ENCODE results near the gene WIPI1.
"Not testable (repeated sequence)": the region's sequence is repeated elsewhere in the genome, so short reads cannot be mapped to it uniquely, and the experiment has no call there.

Gene WIPI1, protein sequence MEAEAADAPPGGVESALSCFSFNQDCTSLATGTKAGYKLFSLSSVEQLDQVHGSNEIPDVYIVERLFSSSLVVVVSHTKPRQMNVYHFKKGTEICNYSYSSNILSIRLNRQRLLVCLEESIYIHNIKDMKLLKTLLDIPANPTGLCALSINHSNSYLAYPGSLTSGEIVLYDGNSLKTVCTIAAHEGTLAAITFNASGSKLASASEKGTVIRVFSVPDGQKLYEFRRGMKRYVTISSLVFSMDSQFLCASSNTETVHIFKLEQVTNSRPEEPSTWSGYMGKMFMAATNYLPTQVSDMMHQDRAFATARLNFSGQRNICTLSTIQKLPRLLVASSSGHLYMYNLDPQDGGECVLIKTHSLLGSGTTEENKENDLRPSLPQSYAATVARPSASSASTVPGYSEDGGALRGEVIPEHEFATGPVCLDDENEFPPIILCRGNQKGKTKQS

DNA sequence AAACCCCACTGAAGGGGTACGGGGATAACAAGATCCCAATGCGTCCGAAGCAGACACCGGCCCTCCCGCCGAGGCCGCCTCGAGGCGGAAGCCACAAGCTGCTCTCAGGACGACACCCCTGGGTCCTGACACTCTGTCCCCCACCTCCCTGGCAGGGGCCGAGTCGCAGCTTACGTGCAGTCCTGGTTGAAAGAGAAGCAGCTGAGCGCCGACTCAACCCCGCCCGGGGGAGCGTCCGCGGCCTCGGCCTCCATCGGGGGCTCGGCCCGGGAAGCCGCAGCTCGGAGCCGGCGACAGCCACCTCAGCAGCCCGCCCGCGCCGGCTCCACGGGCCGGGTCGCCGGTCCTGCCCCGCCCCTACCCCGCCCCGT is at the start of gene WIPI1:
TSS of gene WIPI1 (minus strand) at position 329 of the 371 bp plus-strand sequence. CDS start at position 254, 75 bp downstream.
- no peak for DNase-seq (ENCODE audit: low spot score)

DNA sequence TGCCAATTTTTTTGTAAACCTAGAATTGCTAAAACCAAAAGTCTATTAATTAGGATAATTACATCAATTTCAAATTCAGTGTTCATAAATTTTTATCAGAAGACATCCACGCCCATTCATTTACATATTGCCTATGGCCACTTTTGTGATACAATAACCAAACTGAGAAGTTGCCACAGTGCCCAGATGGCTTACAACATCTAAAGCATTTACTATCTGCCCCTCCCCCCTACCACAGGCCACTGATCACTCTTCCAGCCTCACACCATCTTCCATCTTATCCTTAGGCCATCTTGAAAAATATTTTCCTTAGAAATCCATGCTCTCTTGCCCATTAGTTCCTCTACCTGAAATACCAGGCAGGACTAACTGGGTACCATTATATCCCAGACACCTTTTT is 48.7 kb upstream of the WIPI1 start:
- DNase-seq (ENCODE audit: low spot score): no peak

DNA sequence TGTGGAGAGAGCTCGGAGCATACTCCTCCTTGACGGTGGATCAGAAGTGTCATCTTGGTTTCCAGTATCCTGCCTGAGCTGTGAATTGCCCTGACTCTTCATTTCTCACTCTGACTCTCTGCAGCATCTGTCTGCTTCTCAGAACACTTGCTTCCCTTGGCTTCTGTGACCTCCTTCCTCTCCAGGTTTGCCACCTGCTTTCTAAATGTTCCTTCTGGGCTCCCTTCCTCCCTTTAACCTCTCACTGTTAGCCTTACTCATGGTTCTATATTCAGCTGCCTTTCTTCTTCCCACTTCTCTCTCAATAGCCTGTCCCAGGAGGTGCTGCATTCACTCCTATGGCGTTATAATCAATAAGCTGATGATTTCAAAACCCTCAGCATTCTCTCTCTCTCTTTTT is 43.8 kb upstream of the WIPI1 start:
- DNase-seq (ENCODE audit: low spot score): no peak

DNA sequence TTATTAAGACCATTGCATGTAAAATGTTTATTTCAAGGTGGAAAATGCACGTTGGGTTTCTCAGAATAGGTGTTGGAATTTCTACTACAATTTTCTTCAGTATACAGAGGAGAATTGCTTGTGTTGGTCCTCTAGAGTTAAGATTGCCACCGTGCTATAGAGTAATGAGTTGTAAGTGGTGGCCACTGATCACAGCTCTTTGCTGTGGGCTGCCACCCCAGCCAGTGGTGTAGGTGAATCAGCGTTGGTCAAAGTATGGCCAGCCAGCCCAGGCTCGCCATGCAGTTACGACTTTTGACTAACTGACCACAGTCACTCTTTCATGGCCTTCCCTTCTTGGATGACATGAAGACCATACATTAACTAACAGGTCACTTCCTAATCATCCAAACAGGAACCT is 42.3 kb upstream of the WIPI1 start:
- DNase-seq (ENCODE audit: low spot score): no peak

DNA sequence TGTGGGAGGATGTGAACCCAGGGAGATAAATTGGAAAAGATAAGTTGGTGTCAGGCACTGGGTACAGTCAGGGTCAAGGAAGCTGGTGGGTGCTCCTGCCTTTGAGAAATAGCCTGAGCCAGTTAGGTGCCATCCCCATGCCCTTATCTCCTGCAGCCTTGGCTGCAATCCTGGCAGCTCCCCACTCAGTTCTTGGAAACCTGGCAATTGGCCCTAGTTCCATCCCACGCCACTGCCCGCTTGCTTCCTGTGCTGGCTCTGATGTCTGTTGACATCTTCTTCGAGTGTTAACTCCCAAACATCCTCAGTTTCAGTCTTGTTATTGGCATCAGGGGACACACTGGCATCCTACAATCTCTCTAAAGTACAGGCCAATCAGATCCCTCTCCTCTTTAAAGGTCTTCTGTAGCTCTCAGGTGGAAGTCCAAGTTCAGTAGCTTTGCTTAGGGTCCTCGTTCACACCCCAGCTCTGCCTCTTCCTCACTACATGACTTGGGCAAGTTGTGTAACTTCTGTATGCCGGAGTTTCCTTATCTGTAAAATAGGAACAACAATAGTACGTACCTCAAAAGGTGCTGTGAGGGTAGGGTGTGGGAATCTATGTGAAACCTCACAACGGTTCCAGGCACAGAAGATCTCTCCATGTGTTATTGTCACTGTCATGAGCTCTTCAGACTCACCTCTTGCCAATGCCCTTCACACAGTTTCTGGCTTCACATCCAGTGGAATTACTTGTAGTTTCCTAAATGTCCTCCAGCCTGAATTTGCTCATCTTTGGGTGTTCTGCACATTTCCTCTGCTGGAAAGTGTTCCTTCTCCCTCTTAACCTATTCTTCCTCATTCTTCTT is 41.4 kb upstream of the WIPI1 start:
- DNase-seq (ENCODE audit: low spot score): no peak

DNA sequence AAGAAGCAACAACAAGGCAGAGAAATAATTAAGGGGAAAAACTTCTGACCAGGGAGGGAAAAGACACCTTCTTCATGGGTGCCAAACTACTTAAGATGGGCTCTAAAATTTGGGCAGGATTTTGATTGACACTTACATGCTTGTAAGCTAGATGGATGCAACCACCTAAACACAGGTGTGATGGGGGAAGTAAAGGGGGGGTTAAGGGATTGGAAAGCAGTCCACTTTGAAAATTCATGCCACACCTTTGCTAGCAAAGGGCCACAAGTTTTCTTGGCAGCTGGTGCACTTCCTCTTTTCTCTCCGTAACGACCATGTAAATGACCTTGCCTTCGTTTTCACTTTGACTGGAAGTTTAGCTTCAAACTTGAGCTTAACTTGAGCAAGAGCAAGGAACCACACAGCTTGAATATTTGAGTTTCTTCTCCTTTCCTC is 40.6 kb upstream of the WIPI1 start:
- DNase-seq (ENCODE audit: low spot score): peak; percentile 69

DNA sequence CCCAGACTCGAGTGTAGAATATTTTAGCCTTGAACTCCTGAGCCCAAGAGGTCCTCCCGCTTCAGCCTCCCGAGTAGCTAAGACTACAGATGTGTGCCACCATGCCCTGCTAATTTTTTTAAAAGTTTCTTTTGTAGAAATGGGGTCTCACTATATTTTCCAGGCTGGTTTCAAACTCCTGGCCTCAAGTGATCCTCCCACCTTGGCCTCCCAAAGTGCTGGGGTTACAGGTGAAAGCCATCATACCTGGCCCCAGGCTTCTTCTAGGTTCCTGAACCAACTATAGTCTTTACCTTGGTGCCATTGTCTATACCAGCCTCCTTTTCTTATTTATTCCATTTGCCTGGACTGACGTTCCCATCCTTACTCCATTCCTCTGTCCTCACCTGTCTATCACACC is 37.8 kb upstream of the WIPI1 start:
- no peak for DNase-seq (ENCODE audit: low spot score)

DNA sequence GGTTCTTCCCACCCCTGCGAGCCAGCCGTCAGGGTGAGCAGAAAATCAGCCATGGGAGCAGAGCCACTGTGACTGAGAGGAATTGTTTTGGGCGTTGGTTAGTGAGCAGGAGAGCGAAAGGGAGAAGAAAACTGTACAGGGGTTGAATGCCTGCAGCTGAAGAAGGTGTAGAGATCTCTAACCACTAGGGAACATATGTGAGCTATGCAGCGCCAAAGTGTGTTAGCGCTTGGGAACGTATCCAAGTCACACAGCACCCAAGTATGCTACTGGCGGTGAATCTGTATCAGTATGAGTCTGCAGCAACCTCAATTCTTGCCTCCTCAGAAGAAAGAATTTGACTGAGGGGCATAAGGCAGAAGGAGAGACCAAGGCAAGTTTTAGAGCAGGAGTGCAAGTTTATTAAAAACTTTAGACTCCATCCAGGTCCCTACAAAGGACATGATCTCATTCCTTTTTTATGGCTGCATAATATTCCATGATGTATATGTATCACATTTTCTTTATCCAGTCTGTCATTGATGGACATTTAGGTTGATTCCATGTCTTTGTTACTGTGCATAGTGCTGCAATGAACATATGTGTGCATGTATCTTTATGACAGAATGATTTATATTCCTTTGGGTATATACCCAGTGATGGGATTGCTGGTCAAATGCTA is 35.2 kb upstream of the WIPI1 start:
- DNase-seq (ENCODE audit: low spot score): not testable (repeated sequence)

DNA sequence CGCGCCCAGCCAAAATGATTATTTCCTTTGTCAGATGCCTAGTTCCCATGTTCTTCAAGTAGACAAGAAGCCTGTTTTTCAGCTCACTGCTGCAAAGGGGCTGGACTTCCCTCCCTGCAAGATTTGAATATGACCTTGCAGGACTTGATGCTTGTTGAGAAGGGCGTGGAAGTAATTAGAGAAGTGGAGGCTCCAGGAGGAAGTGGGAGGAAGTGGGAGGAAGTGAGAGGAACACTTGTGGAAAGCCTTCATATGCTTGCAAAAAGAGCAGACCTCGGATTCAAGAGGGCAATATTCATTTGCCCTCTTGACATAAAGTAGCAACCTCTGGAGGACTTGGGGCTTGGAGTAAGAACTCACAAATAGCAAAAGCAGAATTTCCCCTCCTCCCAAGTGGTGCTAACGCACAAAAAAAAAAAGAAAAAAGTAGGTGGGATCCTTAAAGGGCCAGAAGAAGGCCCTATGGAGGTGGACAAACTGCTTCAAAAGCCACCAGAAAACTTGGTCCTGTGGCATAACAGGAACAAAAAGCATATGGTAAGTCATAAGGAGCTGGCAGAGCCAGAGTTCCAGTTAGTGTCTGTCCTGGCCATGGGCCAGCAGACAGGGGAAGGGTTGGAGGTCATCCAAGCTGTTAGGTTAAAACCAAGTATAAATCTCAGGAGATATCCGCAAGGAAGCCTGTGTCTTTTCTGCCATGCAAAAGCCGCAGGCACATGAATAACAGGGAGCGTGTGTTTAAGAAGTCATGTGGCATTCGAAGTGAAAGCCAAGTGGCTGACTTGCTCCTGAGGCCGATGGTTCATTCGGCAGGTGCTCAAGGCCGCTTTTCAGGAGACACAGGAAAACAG is 34.3 kb upstream of the WIPI1 start:
- DNase-seq (ENCODE audit: low spot score): peak; percentile 41

DNA sequence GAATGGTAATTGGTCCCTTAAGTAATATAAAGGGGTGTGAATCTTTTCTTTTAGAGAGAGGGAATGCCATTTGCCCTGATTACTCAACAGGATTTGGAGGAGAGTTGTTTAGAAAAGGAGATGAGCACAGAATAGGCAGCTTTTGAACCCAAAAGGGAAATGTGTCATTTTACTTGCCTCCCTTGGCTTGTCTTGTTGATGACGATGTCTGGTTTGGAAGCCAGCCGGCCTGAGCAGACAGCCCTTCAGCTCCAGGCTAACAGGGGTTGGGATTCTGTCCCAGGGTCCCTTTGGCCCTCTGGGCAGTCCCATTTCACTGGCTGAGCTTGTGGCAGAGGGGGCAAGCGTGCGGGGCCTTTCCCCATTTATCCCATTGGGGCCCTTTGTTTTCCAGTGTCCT is 32.6 kb upstream of the WIPI1 start:
- no peak for DNase-seq (ENCODE audit: low spot score)

DNA sequence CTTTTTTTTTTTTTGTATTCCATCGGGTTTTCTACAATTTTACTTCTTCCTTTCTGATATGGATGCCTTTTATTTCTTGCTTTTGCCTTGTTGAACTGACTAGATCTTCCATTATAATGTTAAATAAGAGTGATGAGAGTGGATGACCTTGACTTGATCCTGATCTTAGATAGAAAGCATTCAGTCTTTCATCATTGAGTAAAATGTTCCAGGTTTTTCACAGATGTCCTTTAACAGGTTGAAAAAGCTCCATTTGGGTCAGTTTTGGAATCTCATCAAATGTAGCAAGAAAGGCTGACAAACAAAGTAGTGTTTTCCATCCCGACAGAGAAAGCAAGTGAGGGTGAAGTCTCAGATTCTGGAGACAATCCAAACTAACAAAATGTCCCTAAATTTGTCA is 27.2 kb upstream of the WIPI1 start:
- no peak for DNase-seq (ENCODE audit: low spot score)

DNA sequence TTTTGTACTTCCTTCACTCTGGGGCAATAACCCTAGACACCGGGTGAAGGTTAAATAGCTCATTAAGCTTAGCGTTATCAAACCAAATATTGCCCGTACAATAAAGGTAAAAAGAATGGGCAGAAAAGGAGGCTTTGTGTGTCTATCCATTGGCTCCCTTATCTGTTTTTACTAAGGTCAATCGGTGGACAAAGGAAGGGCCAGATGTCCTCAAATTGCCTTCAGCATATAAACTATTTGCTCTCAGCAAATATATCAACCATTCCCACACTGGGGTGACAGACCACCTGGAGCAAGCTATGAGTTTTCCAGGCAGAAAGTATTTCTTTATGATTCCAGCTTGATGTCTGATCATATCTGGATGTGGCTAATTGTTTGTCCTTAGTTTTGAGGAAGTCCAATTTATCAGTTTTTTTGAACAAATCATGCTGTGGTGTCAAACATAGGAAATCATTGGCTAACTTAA is 25.3 kb upstream of the WIPI1 start:
- DNase-seq (ENCODE audit: low spot score): no peak

DNA sequence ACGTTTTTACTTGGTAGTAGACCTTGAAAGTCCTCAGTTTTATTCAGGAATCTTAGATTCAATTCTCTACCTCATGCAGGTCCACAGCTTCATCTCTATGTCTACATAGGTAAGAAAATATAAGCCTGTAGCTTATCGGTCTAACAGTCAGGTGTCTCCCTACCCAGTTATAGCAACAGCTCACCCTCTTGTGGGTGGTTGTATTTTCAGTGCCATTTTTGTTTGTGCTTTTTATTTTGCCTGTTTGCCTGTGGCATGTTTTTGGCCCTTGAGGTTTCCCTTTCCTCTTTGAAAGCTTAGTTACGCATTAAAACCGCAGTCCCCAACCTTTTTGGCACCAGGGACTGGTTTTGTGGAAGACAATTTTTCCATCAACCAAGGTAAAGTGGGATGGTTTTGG is 23.6 kb upstream of the WIPI1 start:
- no peak for DNase-seq (ENCODE audit: low spot score)

DNA sequence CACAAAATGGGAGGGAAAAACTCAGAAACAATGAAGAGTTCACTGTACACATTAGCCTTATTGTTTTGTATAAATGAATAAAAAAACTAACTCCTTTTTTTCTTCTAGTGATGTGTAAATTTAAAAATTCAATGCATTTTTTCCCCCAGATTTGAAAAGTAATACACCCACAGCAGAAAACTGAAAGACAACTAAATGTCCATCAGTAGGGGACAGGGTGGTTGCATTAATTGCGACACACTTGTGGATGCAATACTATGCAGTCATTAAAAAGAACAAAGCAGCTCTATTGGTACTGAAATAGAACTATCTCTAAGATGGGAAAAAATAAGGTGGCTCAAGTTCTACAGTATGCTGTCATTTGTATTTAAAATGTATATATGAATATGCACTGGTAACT is 13.7 kb upstream of the WIPI1 start:
- DNase-seq (ENCODE audit: low spot score): no peak

DNA sequence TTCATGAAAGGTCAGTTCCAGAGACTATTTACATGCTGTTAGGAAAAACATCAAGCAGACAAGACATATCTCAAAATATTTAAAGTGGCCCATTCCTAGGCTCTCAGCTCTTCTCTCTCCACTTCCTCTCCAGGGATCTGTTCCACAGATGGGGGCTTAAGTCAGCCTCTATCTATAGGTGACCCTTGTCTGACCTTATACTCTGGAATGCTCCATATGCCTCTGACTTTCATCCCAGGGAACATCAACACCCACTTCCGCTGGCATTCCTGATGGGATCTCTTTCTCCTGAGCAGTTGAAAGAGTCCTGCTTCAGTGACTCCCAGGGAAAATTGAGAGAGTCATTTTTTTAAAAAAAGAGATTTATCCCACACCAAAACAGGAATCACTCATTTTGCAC is 11.5 kb upstream of the WIPI1 start:
- no peak for DNase-seq (ENCODE audit: low spot score)

DNA sequence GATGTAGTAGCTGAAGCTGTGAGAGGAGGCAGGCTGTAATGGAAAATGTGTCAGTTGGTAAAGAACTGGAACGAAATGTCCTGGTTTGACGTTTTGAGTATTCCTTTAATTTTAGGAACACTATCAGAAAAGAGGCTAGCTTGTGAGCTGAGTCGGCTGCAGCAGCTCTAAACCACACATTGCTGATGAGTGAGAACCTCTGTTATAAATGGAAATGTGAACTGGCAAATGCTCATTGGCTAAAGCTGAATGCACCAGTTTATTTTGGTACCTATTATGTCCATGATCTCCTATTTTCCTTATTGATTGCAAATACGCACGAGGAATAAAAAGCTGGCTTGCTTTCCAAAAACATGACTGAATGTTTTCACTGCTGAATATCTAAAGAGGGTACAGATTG is 11.0 kb upstream of the WIPI1 start:
- no peak for DNase-seq (ENCODE audit: low spot score)

DNA sequence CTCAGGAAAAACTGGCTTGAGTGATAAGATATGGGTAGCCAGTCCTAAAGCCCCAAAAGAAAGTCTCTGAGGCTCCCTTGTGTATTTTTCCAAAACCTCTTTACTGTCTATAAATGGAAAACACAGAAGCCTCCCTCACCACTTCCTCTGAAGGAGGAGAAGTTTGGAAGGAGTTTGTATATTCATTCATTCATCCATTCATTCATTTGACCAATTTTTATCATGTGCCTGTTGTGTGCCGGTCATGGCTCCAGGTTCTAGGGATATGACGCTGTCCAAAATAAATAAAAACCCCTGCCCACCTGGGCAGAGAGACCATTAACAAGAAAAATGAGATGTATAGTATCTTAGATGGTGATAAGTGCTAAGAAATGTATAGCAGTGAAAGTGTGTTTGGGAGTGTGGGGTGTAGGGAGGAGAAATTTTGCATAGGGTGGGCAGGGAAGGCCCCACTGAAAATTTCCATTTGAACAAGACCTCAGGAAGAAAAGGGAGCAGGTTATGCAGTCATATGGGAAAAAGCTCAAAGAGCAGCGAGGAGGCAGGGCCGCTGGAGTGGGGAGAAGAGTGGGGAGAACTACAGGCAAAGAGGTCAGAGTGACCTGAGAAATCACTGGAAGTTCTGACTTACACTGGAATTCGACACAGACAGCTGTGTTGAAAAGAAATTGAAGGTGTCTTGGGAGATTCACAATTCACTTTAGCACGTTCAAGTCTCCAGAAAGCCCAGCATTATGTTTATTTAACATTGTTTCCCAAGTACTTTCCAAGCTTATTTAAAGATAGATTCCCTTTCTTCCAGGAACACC is 6.1 kb upstream of the WIPI1 start:
- no peak for DNase-seq (ENCODE audit: low spot score)

DNA sequence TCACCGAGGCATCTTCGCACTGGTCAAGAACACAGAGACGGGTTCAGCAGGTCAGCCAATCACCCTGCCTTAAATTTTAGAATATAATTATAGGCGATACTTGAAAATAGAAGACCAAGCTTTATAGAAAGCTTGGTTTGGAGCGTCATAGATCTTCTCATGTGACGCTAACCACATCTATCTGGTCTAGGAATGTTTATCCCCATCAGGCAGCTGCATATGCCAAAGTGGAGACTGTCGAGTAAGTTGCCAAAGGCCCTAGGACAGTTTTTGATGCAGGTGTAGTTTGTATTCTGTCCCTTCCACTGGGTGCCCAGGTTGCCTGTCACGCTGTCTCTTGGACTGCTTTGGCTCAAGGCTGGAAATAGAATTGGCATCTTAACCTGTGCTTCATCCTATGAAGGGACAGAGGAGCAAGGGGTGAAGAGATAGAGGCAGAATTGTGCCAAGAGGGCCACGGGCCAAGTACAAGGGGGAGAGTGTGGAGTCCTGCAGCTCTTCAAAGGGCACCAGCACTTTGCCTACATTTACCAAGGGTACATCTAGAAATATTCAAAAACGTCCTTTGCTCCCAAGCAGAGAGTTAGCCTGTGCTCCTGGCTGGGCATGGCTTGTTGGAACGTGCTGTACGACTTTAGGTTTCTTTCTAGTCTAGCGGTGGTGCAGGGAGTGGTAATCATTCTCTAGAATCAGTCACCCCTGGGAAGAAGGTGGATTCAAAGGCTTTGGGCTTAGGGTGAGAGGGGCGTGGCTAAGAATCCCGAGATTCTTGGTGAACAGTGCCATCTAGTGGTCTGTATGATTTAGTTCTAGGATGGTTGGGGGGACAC is 5.3 kb upstream of the WIPI1 start:
- DNase-seq (ENCODE audit: low spot score): peak; percentile 66

DNA sequence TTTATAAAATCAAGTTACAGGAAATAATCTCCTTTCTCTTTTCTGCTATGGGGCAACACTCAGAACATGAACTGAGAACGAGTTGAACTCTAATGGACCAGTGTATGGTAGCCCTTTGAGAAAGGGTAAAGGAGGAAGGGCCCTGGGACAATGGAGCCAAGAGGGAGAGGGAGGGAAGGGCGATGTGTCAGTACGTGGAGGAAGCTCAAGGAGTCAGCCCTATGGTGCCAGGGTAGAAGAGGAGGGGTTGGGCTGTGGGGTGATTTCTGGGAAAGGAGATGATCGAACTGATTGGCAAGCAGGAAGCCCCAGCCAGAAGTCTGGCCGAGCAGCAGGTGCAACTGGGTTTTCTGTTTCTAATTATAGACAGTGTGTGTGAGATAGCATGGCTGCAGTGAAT is 4.3 kb upstream of the WIPI1 start:
- no peak for DNase-seq (ENCODE audit: low spot score)

DNA sequence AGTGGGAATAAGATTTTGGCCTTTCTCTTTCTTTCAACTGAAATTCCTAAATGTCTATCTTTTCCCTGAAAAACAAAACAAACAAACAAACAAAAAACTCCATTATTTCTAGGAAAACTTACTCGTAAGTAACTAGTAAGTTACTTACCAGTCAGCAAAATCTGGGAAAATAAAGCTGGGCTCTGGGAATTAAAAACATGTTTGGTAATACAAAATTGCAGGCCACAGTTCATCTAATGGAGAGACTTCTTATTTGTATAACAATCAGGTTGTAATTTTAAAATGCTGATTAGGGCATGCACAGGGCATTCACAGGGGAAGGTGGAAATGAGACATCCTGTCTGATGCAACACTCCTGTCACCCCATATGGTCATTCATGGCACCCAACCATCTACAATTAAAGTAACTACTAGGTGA is 3.8 kb upstream of the WIPI1 start:
- no peak for DNase-seq (ENCODE audit: low spot score)

Data from germinal center (tissue), 1 donor.